Caco-2 (cell line): ENCODE data around the gene HES2. TPM values are rescaled to one million over a fixed set of nuclear protein-coding genes. Genes with fewer than 3 reads are reported as not detected.
A peak's percentile ranks its signal among the peaks of the same experiment; 100 is the strongest.

Experiments
- BruUV-seq: library from RNA; stranded (reverse); fragments of 400-500 nt; replicated peaks from 2 replicates; lab custom pipeline; 2021; lab: Mats Ljungman, UMichigan
- CTCF ChIA-PET: fragments of 300-600 bp; sonication (Branson Sonifier 250); formaldehyde crosslinking; loops from one replicate; lab custom pipeline; 2022; ENCODE audit warnings: antibody characterized with exemption; lab: Charles Lee
- POLR2A ChIA-PET: fragments of 300-600 bp; sonication (Branson Sonifier 250); formaldehyde crosslinking; loops from one replicate; lab custom pipeline; 2022; ENCODE audit warnings: antibody characterized with exemption; lab: Charles Lee
- DNase-seq, 2 experiments: peaks; one replicate each; pipeline versions ENCODE4 v3.0.0 to v3.0.0-alpha.2; 2020 to 2022
- H3K27me3 ChIP-seq: replicated peaks from 2 replicates; pipeline ENCODE4 v1.6.0; 2011; ENCODE audit warnings: low read length; ENCODE audit not compliant: control insufficient read depth, insufficient read depth
- H3K36me3 ChIP-seq: 2 replicates; pipeline ENCODE4 v1.5.1; 2011; ENCODE audit warnings: low read length; ENCODE audit not compliant: control insufficient read depth, insufficient read depth
- H3K4me1 ChIP-seq: fragments of 250-450 bp; sonication (Bioruptor Pico); 2 replicates; pipeline ENCODE4 v1.5.1; 2020; ENCODE audit warnings: mild to moderate bottlenecking
- H3K4me3 ChIP-seq: 2 replicates; pipeline ENCODE4 v1.5.1; 2011; ENCODE audit warnings: low read depth, mild to moderate bottlenecking, control low read depth, low read length
- H3K9me3 ChIP-seq: fragments of 250-450 bp; sonication (Bioruptor Pico); 2 replicates; pipeline ENCODE4 v1.5.1; 2020; ENCODE audit warnings: mild to moderate bottlenecking, moderate library complexity
- H3K27ac Mint-ChIP-seq: one replicate; pipeline ENCODE4 v1.8.0; 2022; ENCODE audit warnings: mixed read lengths; ENCODE audit not compliant: unreplicated experiment
- H3K27me3 Mint-ChIP-seq: one replicate; pipeline ENCODE4 v1.8.0; 2022; ENCODE audit warnings: mixed read lengths; ENCODE audit not compliant: insufficient read depth, unreplicated experiment
- H3K36me3 Mint-ChIP-seq: one replicate; pipeline ENCODE4 v1.8.0; 2022; ENCODE audit warnings: mild to moderate bottlenecking, mixed read lengths; ENCODE audit not compliant: insufficient read depth, unreplicated experiment
- H3K4me1 Mint-ChIP-seq: one replicate; pipeline ENCODE4 v1.8.0; 2022; ENCODE audit warnings: low read depth, mixed read lengths; ENCODE audit not compliant: unreplicated experiment
- H3K4me3 Mint-ChIP-seq: one replicate; pipeline ENCODE4 v1.8.0; 2022; ENCODE audit warnings: mild to moderate bottlenecking, moderate library complexity, mixed read lengths; ENCODE audit not compliant: unreplicated experiment
- H3K9me3 Mint-ChIP-seq: one replicate; pipeline ENCODE4 v1.8.0; 2022; ENCODE audit warnings: mixed read lengths; ENCODE audit not compliant: unreplicated experiment
- CTCF ChIP-seq, 2 experiments: fragments of 200-600 bp in 1 of 2; IDR thresholded peaks; 1 replicate in 1 of 2; 2 replicates in 1 of 2; pipeline versions ENCODE4 v1.5.1 to v1.8.0; 2011 to 2022; ENCODE audit warnings: antibody characterized with exemption in 1 of 2, control low read depth in 1 of 2, inconsistent platforms in 1 of 2, low read depth in 1 of 2, low read length in 1 of 2, mild to moderate bottlenecking in 1 of 2, moderate library complexity in 1 of 2; ENCODE audit not compliant: insufficient read depth in 1 of 2, severe bottlenecking in 1 of 2, unreplicated experiment in 1 of 2
- intact Hi-C: fragments of 100-400 bp; cut with micrococcal nuclease; formaldehyde crosslinking; loops from one replicate; pipeline ENCODE4 v1.10.0; 2022; ENCODE audit not compliant: unreplicated experiment
- total RNA-seq: library from RNA; stranded (reverse); gene quantifications from 2 replicates; pipeline ENCODE4 v1.2.3, GENCODE V29; 2022

HES2 gene
- total RNA-seq, 1 experiment from 2014 or later, result 0.91 TPM

GRCh38 chr1:6445062-6445763 lies 25.5 kb upstream of the HES2 start:
- H3K36me3 Mint-ChIP-seq, result no peaks in the 10 kb centered on the region
- H3K4me1 Mint-ChIP-seq, result no peaks in the 10 kb centered on the region
- CTCF ChIA-PET, result no interaction called here
- TF ChIP-seq CTCF (IDR thresholded peaks at IDR 0.05; ENCODE audit: insufficient read depth in 1 of 2, low read depth in 1 of 2, low read length in 1 of 2, severe bottlenecking in 1 of 2, unreplicated experiment in 1 of 2), result peak; percentile 32 to 35
- no peaks in the 10 kb centered on the region for H3K27me3 Mint-ChIP-seq
- H3K4me3 ChIP-seq, result no peak overlapping the region
- H3K4me3 Mint-ChIP-seq, result no peak overlapping the region
- no TSS peak for BruUV-seq
- no peaks in the 10 kb centered on the region for H3K27me3 ChIP-seq
- H3K27ac Mint-ChIP-seq, result no peak overlapping the region
- POLR2A ChIA-PET, result no interaction called here
- intact Hi-C loops, result loop anchor here (1.0 kb wide), 1 partner anchor 45 kb away; no protein-coding TSS in a partner anchor
- H3K36me3 ChIP-seq, result no peaks in the 10 kb centered on the region
- no peaks in the 10 kb centered on the region for H3K9me3 Mint-ChIP-seq
- peak; percentile 62 to 65 for DNase-seq
- H3K4me1 ChIP-seq, result no peaks in the 10 kb centered on the region
- no peaks in the 10 kb centered on the region for H3K9me3 ChIP-seq

GRCh38 chr1:6444377-6444776 lies 24.7 kb upstream of the HES2 start:
- peaks cover 3% of the 10 kb centered on the region for H3K4me1 Mint-ChIP-seq
- ChIA-PET POLR2A (no interaction called here), CTCF (no interaction called here)
- H3K9me3 ChIP-seq, result no peaks in the 10 kb centered on the region
- H3K27ac Mint-ChIP-seq, result no peak overlapping the region
- no peaks in the 10 kb centered on the region for H3K27me3 ChIP-seq
- no peaks in the 10 kb centered on the region for H3K36me3 Mint-ChIP-seq
- no peak for TF ChIP-seq CTCF (IDR thresholded peaks at IDR 0.05; ENCODE audit: insufficient read depth in 1 of 2, low read depth in 1 of 2, low read length in 1 of 2, severe bottlenecking in 1 of 2, unreplicated experiment in 1 of 2)
- no peak for DNase-seq
- no peaks in the 10 kb centered on the region for H3K36me3 ChIP-seq
- intact Hi-C loops, result no loop called here
- no peaks in the 10 kb centered on the region for H3K9me3 Mint-ChIP-seq
- no peak overlapping the region for H3K4me3 ChIP-seq
- no peak overlapping the region for H3K4me3 Mint-ChIP-seq
- no peaks in the 10 kb centered on the region for H3K27me3 Mint-ChIP-seq
- no TSS peak for BruUV-seq
- H3K4me1 ChIP-seq, result no peaks in the 10 kb centered on the region

GRCh38 chr1:6443339-6444115 lies 23.8 kb upstream of the HES2 start:
- POLR2A ChIA-PET, result no interaction called here
- Mint-ChIP-seq H3K4me1 (peaks cover 7% of the 10 kb centered on the region), H3K27me3 (no peaks in the 10 kb centered on the region), H3K36me3 (no peaks in the 10 kb centered on the region), H3K9me3 (no peaks in the 10 kb centered on the region), H3K4me3 (no peak overlapping the region), H3K27ac (no peak overlapping the region)
- no peaks in the 10 kb centered on the region for H3K36me3 ChIP-seq
- H3K9me3 ChIP-seq, result no peaks in the 10 kb centered on the region
- BruUV-seq, result no TSS peak
- H3K27me3 ChIP-seq, result no peaks in the 10 kb centered on the region
- intact Hi-C loops, result no loop called here
- TF ChIP-seq CTCF (IDR thresholded peaks at IDR 0.05; ENCODE audit: insufficient read depth in 1 of 2, low read depth in 1 of 2, low read length in 1 of 2, severe bottlenecking in 1 of 2, unreplicated experiment in 1 of 2), result no peak
- CTCF ChIA-PET, result interaction anchor here (0.7 kb wide), 1 partner anchor 74 kb away, joined by 3 read pairs; no protein-coding TSS in a partner anchor
- DNase-seq, result no peak
- no peak overlapping the region for H3K4me3 ChIP-seq
- no peaks in the 10 kb centered on the region for H3K4me1 ChIP-seq
